ENCODE measurements around the gene C1orf159.

The C1orf159 gene

DNA sequence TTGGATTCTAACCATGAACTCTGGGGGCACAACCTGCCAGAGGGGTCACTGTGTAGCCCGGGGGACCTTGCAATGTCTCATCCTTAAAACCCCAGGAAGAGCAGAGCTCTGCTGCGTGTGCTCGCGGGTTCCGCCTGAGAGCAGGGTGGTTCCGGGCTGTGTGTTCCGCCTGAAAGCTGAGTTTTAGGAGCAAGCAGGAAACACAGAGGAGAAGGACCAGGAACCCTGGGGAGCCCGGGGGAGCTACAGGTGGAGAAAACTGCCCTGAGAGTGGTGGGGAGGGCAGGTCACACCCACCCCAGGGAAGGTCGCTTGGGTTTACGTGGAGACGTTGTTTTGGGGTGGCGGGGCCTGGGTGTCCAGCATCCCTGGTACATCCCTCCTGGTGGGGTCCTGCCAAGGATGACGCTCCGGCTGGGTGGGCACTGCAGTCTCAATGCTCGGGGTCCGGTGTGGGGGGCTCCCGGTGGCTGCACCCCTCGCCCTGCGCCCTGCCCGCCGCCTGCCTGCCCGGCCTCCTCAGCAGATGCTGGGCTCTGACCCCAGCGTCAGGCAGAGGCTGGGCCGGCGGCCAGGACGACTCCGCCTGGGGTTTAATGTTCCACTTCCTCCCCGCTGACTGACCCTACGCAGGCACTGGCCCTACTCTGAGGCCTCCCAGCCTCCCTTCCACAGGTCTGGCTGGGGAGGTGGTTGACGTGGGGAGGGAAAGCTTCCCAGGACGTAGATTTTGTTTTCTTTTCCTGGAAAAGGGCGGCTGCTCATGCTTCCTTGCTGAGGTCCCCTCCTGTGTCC lies 17.3 kb upstream of the C1orf159 start:
- no CpG with 5 or more reads among the region's 32 CpGs for WGBS, 2 donors (ENCODE audit: extremely low coverage in 2 of 2, insufficient read length in 2 of 2, insufficient replicate concordance in 1 of 2)
- no peak for DNase-seq (ENCODE audit: low spot score)

GRCh38 chr1:1132042-1132950 lies 16.4 kb upstream of the C1orf159 start:
- Histone ChIP-seq H3K4me1 (ENCODE audit: control insufficient read depth in 2 of 2, insufficient read depth in 1 of 2, low read depth in 1 of 2, low read length in 2 of 2) (no peaks in the 10 kb centered on the region), H3K23ac (ENCODE audit: low read depth, low read length, poor library complexity) (peak overlapping the region; percentile 73), H3K18ac (ENCODE audit: low read length) (peak overlapping the region; percentile 48), H2AK5ac (ENCODE audit: low read depth, low read length) (peak overlapping the region; percentile 10), H2BK12ac (ENCODE audit: low read length) (peak overlapping the region; percentile 84), H2BK15ac (ENCODE audit: low read length) (no peak overlapping the region), H3K36me3 (replicated peaks in 1 of 2; ENCODE audit: control insufficient read depth in 2 of 2, insufficient read depth in 2 of 2, low read length in 2 of 2) (no peaks in the 10 kb centered on the region), H3K4me2 (ENCODE audit: insufficient read depth, low read length, poor library complexity, severe bottlenecking) (no peak overlapping the region), H3K14ac (ENCODE audit: low read length) (peak overlapping the region; percentile 21), H3K9me3 (replicated peaks in 1 of 2; ENCODE audit: control insufficient read depth in 2 of 2, insufficient read depth in 1 of 2, low read depth in 1 of 2, low read length in 2 of 2) (no peaks in the 10 kb centered on the region), H2AFZ (ENCODE audit: low read length) (peak overlapping the region; percentile 22), H3K9ac (ENCODE audit: low read depth, low read length, poor library complexity) (no peak overlapping the region), H3K4ac (ENCODE audit: low read length) (no peak overlapping the region), H3K27ac (replicated peaks; ENCODE audit: low read length) (no peak overlapping the region), H3K27me3 (ENCODE audit: control insufficient read depth in 3 of 3, insufficient read depth in 3 of 3, low read depth in 1 of 3, low read length in 3 of 3) (peaks cover 0 to 15% (median 12%) of the 10 kb centered on the region in 3 experiments), H4K91ac (ENCODE audit: low read depth, low read length, poor library complexity) (no peak overlapping the region), H3K79me1 (ENCODE audit: low read depth, low read length) (peaks cover 2% of the 10 kb centered on the region), H3K4me3 (ENCODE audit: low read length in 2 of 2) (no peak overlapping the region), H2BK5ac (ENCODE audit: low read length) (no peak overlapping the region), H4K8ac (ENCODE audit: low read depth, low read length) (peak overlapping the region; percentile 43), H2BK120ac (ENCODE audit: low read depth, low read length) (no peak overlapping the region)
- no peak for DNase-seq (ENCODE audit: low spot score)
- no CpG with 5 or more reads among the region's 48 CpGs for WGBS, 2 donors (ENCODE audit: extremely low coverage in 2 of 2, insufficient read length in 2 of 2, insufficient replicate concordance in 1 of 2)

More for the DNA sequence above, 17.3 kb upstream of the C1orf159 start:
- H3K79me1 ChIP-seq (ENCODE audit: low read depth, low read length): peaks cover 2% of the 10 kb centered on the region
- H3K27me3 ChIP-seq (ENCODE audit: control insufficient read depth in 3 of 3, insufficient read depth in 3 of 3, low read depth in 1 of 3, low read length in 3 of 3): peaks cover 0 to 22% (median 17%) of the 10 kb centered on the region in 3 experiments
- no peak overlapping the region for H4K91ac ChIP-seq (ENCODE audit: low read depth, low read length, poor library complexity)
- H3K9ac ChIP-seq (ENCODE audit: low read depth, low read length, poor library complexity): no peak overlapping the region
- H3K23ac ChIP-seq (ENCODE audit: low read depth, low read length, poor library complexity): peak overlapping the region; percentile 73
- H2BK120ac ChIP-seq (ENCODE audit: low read depth, low read length): no peak overlapping the region
- no peak overlapping the region for H3K4ac ChIP-seq (ENCODE audit: low read length)
- no peaks in the 10 kb centered on the region for H3K4me1 ChIP-seq (ENCODE audit: control insufficient read depth in 2 of 2, insufficient read depth in 1 of 2, low read depth in 1 of 2, low read length in 2 of 2)
- H2BK12ac ChIP-seq (ENCODE audit: low read length): peak overlapping the region; percentile 58
- H3K4me2 ChIP-seq (ENCODE audit: insufficient read depth, low read length, poor library complexity, severe bottlenecking): no peak overlapping the region
- no peaks in the 10 kb centered on the region for H3K36me3 ChIP-seq (replicated peaks in 1 of 2; ENCODE audit: control insufficient read depth in 2 of 2, insufficient read depth in 2 of 2, low read length in 2 of 2)
- H3K4me3 ChIP-seq (ENCODE audit: low read length in 2 of 2): no peak overlapping the region
- no peaks in the 10 kb centered on the region for H3K9me3 ChIP-seq (replicated peaks in 1 of 2; ENCODE audit: control insufficient read depth in 2 of 2, insufficient read depth in 1 of 2, low read depth in 1 of 2, low read length in 2 of 2)
- no peak overlapping the region for H2BK15ac ChIP-seq (ENCODE audit: low read length)
- H3K27ac ChIP-seq (replicated peaks; ENCODE audit: low read length): no peak overlapping the region
- peak overlapping the region; percentile 32 for H2AK5ac ChIP-seq (ENCODE audit: low read depth, low read length)
- H3K14ac ChIP-seq (ENCODE audit: low read length): peak overlapping the region; percentile 21
- H2BK5ac ChIP-seq (ENCODE audit: low read length): no peak overlapping the region
- H2AFZ ChIP-seq (ENCODE audit: low read length): peak overlapping the region; percentile 22
- H3K18ac ChIP-seq (ENCODE audit: low read length): peak overlapping the region; percentile 17
- no peak overlapping the region for H4K8ac ChIP-seq (ENCODE audit: low read depth, low read length)

- WGBS, 2 donors (ENCODE audit: extremely low coverage in 2 of 2, insufficient read length in 2 of 2, insufficient replicate concordance in 1 of 2): no CpG with 5 or more reads among the region's 43 CpGs
- Histone ChIP-seq H2BK5ac (ENCODE audit: low read length) (peak overlapping the region; percentile 53), H3K4me3 (ENCODE audit: low read length in 2 of 2) (no peak overlapping the region), H3K27me3 (ENCODE audit: control insufficient read depth in 3 of 3, insufficient read depth in 3 of 3, low read depth in 1 of 3, low read length in 3 of 3) (peaks cover 0 to 2% (median 0%) of the 10 kb centered on the region in 3 experiments), H2AFZ (ENCODE audit: low read length) (peak overlapping the region; percentile 29), H3K36me3 (replicated peaks in 1 of 2; ENCODE audit: control insufficient read depth in 2 of 2, insufficient read depth in 2 of 2, low read length in 2 of 2) (no peaks in the 10 kb centered on the region), H3K79me1 (ENCODE audit: low read depth, low read length) (peaks cover 2% of the 10 kb centered on the region), H3K4me2 (ENCODE audit: insufficient read depth, low read length, poor library complexity, severe bottlenecking) (no peak overlapping the region), H4K8ac (ENCODE audit: low read depth, low read length) (peak overlapping the region; percentile 43), H2BK120ac (ENCODE audit: low read depth, low read length) (no peak overlapping the region), H2BK15ac (ENCODE audit: low read length) (peak overlapping the region; percentile 58), H2AK5ac (ENCODE audit: low read depth, low read length) (peak overlapping the region; percentile 84), H3K4ac (ENCODE audit: low read length) (no peak overlapping the region), H3K23ac (ENCODE audit: low read depth, low read length, poor library complexity) (no peak overlapping the region), H2BK12ac (ENCODE audit: low read length) (peak overlapping the region; percentile 10), H4K91ac (ENCODE audit: low read depth, low read length, poor library complexity) (no peak overlapping the region), H3K9ac (ENCODE audit: low read depth, low read length, poor library complexity) (peak overlapping the region; percentile 60), H3K14ac (ENCODE audit: low read length) (no peak overlapping the region), H3K18ac (ENCODE audit: low read length) (no peak overlapping the region), H3K27ac (replicated peaks; ENCODE audit: low read length) (no peak overlapping the region), H3K4me1 (ENCODE audit: control insufficient read depth in 2 of 2, insufficient read depth in 1 of 2, low read depth in 1 of 2, low read length in 2 of 2) (no peaks in the 10 kb centered on the region), H3K9me3 (replicated peaks in 1 of 2; ENCODE audit: control insufficient read depth in 2 of 2, insufficient read depth in 1 of 2, low read depth in 1 of 2, low read length in 2 of 2) (no peaks in the 10 kb centered on the region)
- DNase-seq (ENCODE audit: low spot score): no peak
Observed at GRCh38 chr1:1130206-1131120, 14.6 kb upstream of the C1orf159 start.
